KOPT-K1 (cell line): ENCODE measurements around the gene GFRA3.
"Not testable (repeated sequence)": the region's sequence is repeated elsewhere in the genome, so short reads cannot be mapped to it uniquely, and the experiment has no call there.

ENCODE experiments used
- H3K27ac ChIP-seq: fragments of 200-600 bp; sonication (generic); 2 replicates; pipeline ENCODE4 v1.5.1; 2016; ENCODE audit warnings: antibody characterized with exemption, mild to moderate bottlenecking, low read depth, low read length; ENCODE audit not compliant: poor library complexity, severe bottlenecking
- H3K36me3 ChIP-seq: fragments of 200-600 bp; sonication (generic); 2 replicates; pipeline ENCODE4 v1.5.1; 2017; ENCODE audit warnings: antibody characterized with exemption, mild to moderate bottlenecking, low read length, moderate library complexity; ENCODE audit not compliant: insufficient read depth
- H3K9me3 ChIP-seq: fragments of 200-600 bp; sonication (generic); 2 replicates; pipeline ENCODE4 v1.5.1; 2017; ENCODE audit warnings: antibody characterized with exemption, low read length, mild to moderate bottlenecking; ENCODE audit not compliant: insufficient read depth, poor library complexity, severe bottlenecking

The GFRA3 gene

GRCh38 chr5:138274189-138274853, at the start of gene GFRA3:
TSS of gene GFRA3 (minus strand) at chr5:138274621. CDS start at chr5:138274424, 197 bp downstream.
- Histone ChIP-seq H3K27ac (no peak within 1 kb of the TSS), H3K36me3 (no peaks in the 10 kb centered on the region), H3K9me3 (no peaks in the 10 kb centered on the region)

- H3K9me3 ChIP-seq, H3K27ac ChIP-seq: not testable (repeated sequence)
- H3K36me3 ChIP-seq: peaks cover 56% of the 10 kb centered on the region
Observed at GRCh38 chr5:138318211-138318610, 43.8 kb upstream of the GFRA3 start.

- Histone ChIP-seq H3K36me3 (peaks cover 68% of the 10 kb centered on the region), H3K9me3 (no peaks in the 10 kb centered on the region), H3K27ac (no peak overlapping the region)
Observed at GRCh38 chr5:138316355-138316754, 41.9 kb upstream of the GFRA3 start.

GRCh38 chr5:138315751-138316278, 41.4 kb upstream of the GFRA3 start:
- Histone ChIP-seq H3K9me3 (no peaks in the 10 kb centered on the region), H3K36me3 (peaks cover 74% of the 10 kb centered on the region), H3K27ac (no peak overlapping the region)

- H3K27ac ChIP-seq: no peak overlapping the region
- H3K36me3 ChIP-seq: peaks cover 43% of the 10 kb centered on the region
- no peaks in the 10 kb centered on the region for H3K9me3 ChIP-seq
Observed at GRCh38 chr5:138305797-138306196, 31.4 kb upstream of the GFRA3 start.

GRCh38 chr5:138303372-138303771, 29.0 kb upstream of the GFRA3 start:
- Histone ChIP-seq H3K36me3 (peaks cover 33% of the 10 kb centered on the region), H3K27ac (no peak overlapping the region), H3K9me3 (no peaks in the 10 kb centered on the region)

- Histone ChIP-seq H3K36me3 (peaks cover 73% of the 10 kb centered on the region), H3K9me3 (no peaks in the 10 kb centered on the region), H3K27ac (no peak overlapping the region)
Observed at GRCh38 chr5:138289296-138289695, 14.9 kb upstream of the GFRA3 start.

- no peak overlapping the region for H3K27ac ChIP-seq
- H3K36me3 ChIP-seq: peaks cover 76% of the 10 kb centered on the region
- no peaks in the 10 kb centered on the region for H3K9me3 ChIP-seq
Observed at GRCh38 chr5:138287246-138287645, 12.8 kb upstream of the GFRA3 start.

GRCh38 chr5:138282920-138283742, 8.7 kb upstream of the GFRA3 start:
- Histone ChIP-seq H3K9me3 (no peaks in the 10 kb centered on the region), H3K36me3 (peaks cover 46% of the 10 kb centered on the region), H3K27ac (no peak overlapping the region)

- Histone ChIP-seq H3K27ac (no peak overlapping the region), H3K36me3 (peaks cover 26% of the 10 kb centered on the region), H3K9me3 (no peaks in the 10 kb centered on the region)
Observed at GRCh38 chr5:138280915-138281314, 6.5 kb upstream of the GFRA3 start.

GRCh38 chr5:138276402-138277054, 2.1 kb upstream of the GFRA3 start:
- Histone ChIP-seq H3K9me3 (no peaks in the 10 kb centered on the region), H3K27ac (no peak overlapping the region), H3K36me3 (no peaks in the 10 kb centered on the region)

- no peaks in the 10 kb centered on the region for H3K9me3 ChIP-seq
- H3K27ac ChIP-seq: no peak overlapping the region
- no peaks in the 10 kb centered on the region for H3K36me3 ChIP-seq
Observed at GRCh38 chr5:138275895-138276294, 1.5 kb upstream of the GFRA3 start.

- Histone ChIP-seq H3K36me3 (no peaks in the 10 kb centered on the region), H3K27ac (no peak overlapping the region), H3K9me3 (no peaks in the 10 kb centered on the region)
Observed at GRCh38 chr5:138275379-138275782, 960 bp upstream of the GFRA3 start.

GRCh38 chr5:138273834-138274188, 610 bp downstream of the GFRA3 start:
- Histone ChIP-seq H3K9me3 (no peaks in the 10 kb centered on the region), H3K36me3 (no peaks in the 10 kb centered on the region), H3K27ac (no peak overlapping the region)

- no peaks in the 10 kb centered on the region for H3K36me3 ChIP-seq
- no peaks in the 10 kb centered on the region for H3K9me3 ChIP-seq
- H3K27ac ChIP-seq: no peak overlapping the region
Observed at GRCh38 chr5:138272681-138273080, 1.7 kb downstream of the GFRA3 start.
